HG02870 (cell line): ENCODE results near the gene KREMEN2.

Experiments used
- ATAC-seq: cut with Tn5 transposase; IDR thresholded peaks from one replicate; pipeline ENCODE4 v1.9.1; 2021; ENCODE audit warnings: mild to moderate bottlenecking, moderate library complexity; ENCODE audit not compliant: unreplicated experiment

Gene KREMEN2

GRCh38 chr16:3001316-3001715 lies 37.2 kb downstream of the KREMEN2 start:
- no peak for ATAC-seq

GRCh38 chr16:3003582-3004270 lies 39.7 kb downstream of the KREMEN2 start:
- peak; percentile 99 for ATAC-seq

GRCh38 chr16:3004319-3004718 lies 40.2 kb downstream of the KREMEN2 start:
- no peak for ATAC-seq

DNA sequence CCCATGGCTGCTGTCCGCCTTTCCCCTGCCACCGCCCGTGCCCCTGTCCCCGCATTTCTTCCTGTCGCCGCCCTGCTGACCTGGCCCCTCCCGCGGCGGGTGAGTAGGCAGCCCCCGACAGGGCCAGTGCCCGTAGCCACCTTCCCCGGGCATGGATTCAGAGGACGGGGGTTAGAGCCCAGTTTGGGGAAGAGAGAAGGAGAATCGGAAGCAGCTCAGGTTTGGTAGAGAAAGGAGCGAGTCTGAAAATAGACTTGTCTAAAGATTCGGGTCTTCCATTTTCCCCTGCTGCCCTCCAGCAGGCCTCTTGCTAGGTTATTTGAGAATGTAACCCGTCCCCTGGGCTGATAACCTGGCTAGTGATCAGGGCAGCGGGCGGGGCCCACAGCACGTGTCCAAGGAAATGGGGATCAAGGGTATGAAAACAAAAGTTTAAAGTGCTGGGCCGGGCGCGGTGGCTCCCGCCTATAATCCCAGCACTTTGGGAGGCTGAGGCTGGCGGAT lies 40.8 kb downstream of the KREMEN2 start:
- ATAC-seq: no peak

- no peak for ATAC-seq
Measured at GRCh38 chr16:3007059-3007956, 43.2 kb downstream of the KREMEN2 start.

GRCh38 chr16:3007957-3008689 lies 44.0 kb downstream of the KREMEN2 start:
- ATAC-seq: no peak

DNA sequence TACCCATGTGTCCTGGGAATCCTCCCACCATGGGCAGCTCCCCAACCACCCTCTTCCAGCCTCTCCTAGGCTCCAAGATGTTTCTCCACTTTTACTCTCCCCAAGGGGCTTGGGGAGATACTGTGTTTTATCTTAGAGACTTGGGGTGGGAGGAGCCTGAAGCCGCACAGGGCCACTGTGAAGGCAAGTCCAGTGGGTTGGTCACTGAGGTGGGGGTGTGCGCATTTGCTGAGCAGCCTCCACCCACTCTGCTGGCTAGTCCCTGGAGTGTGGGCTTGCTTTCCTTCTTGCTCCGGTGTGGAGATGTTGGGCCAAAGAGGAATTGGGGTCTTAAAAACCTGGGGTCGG lies 44.6 kb downstream of the KREMEN2 start:
- no peak for ATAC-seq

DNA sequence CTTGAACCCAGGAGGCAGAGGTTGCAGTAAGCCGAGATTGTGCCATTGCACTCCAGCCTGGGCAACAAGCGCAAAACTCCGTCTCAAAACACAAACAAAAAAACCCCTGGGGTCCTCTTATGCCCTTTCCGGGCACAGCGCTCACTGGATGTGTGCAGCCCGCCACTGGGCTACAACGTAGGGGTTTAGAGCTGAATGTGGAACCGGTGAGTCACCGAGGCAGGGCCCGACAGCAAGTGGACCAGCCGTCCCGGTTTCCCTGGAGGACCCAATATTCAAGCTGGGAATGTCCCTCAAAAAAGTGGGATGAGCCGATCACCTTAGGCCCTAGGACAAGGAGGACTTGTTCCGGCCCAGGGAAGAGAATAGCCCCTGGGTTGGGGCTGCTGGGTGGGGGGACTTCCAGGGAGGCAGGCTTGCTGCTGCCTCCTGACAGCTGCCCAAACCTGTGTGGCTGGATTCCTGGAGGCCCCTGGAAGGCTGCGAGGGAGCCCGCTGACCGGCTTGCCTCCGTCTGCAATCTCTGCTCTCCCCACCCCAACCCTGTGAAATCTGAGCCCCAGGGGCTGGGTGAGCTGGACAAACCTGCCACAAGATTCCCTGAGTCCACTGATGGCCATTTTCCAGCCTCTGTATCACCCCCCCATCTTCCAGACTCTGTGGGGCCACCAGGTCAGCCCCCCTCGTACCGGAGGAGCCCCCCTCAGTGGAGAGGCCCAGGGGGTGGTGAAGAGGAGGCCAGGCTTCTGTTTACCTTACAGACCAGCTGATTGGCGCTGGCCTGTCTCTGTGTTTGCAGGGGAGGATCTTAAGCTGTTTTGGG lies 45.7 kb downstream of the KREMEN2 start:
- ATAC-seq: no peak

DNA sequence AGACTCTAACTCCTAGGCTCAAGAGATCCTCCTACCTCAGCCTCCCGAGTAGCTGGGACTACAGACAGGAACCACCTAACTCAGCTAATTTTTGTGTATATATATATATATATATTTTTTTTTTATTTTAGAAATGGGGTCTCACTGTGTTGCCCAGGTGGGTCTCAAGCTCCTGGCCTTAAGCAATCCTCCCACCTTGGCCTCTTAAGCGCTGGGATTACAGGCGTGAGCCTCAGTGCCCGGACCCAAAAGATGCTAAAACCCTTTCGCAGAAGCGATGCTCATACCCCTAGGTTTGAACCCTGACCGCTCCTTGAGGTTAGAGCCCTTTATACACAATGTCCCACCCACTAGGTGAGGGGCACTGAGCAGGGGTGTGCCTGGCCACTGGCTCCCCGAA lies 46.4 kb downstream of the KREMEN2 start:
- ATAC-seq: no peak

GRCh38 chr16:3012246-3012645 lies 48.2 kb downstream of the KREMEN2 start:
- no peak for ATAC-seq

DNA sequence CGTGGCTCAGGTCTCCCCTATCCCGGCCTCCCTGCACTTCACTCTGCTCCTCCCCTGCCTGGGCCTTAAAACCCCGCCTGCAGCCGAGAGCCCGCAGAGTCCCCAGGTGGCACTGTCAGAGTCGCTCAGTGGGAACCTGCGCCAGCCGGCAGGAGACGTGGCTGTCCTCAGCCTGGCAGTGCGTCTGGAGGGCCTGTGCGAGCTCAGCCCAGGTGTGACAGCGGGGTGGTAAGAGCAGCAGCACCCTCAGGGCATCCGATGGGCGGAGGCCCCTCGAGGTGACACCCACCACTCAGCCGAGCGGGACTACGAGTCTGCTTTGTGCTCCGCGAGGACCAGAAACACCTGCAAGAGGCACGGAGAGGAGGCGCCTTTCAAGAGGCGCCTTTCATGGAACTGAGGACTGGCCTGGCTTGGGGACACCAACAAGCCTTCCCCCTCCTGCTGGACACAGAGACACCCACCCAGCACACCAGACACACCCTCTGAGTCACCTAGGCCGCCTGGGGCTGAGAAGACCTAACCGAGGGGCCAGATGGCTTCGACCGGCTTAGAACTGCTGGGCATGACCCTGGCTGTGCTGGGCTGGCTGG lies 48.8 kb downstream of the KREMEN2 start, which contains the start of gene CLDN9:
Gene CLDN9 (plus strand): TSS at position 96 of the 593 bp plus-strand sequence. CDS start 440 bp downstream, at position 536.
- ATAC-seq: no peak

DNA sequence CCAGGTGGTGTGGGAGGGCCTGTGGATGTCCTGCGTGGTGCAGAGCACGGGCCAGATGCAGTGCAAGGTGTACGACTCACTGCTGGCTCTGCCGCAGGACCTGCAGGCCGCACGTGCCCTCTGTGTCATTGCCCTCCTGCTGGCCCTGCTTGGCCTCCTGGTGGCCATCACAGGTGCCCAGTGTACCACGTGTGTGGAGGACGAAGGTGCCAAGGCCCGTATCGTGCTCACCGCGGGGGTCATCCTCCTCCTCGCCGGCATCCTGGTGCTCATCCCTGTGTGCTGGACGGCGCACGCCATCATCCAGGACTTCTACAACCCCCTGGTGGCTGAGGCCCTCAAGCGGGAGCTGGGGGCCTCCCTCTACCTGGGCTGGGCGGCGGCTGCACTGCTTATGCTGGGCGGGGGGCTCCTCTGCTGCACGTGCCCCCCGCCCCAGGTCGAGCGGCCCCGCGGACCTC lies 49.4 kb downstream of the KREMEN2 start:
- ATAC-seq: no peak

DNA sequence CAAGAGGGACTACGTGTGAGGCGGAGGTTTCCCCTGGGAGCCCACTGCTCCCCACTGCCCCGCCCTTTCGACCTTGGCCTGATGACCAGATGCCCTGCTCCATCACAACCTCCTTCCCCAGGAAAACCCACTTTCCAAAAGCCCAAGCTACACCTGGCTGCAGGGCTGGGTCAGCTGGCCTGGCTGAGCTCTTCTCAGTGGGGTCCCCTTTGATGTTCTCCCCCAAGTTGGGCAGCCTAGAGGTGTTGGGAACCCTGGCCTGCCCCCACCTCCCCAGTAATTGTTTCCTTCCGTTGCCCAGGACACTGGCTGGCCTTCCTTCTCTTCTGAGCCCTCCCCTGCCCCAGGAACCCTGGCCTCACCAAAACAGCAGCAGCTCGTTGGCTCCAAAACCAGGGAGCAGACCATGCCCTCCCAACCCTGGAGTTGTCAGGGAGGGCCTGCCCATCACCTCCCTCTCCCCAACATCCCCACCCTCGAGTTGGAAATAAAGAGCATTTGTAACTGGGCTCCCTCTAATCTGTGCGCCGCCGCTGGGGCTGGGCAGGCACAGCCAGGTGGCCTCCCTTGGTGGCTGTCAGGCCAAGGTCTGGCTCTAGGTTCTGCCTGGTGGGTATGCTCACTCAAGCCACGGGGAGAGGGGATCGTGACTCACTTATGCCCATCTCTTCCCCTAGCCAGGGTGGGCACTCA lies 50.1 kb downstream of the KREMEN2 start:
- ATAC-seq: no peak

DNA sequence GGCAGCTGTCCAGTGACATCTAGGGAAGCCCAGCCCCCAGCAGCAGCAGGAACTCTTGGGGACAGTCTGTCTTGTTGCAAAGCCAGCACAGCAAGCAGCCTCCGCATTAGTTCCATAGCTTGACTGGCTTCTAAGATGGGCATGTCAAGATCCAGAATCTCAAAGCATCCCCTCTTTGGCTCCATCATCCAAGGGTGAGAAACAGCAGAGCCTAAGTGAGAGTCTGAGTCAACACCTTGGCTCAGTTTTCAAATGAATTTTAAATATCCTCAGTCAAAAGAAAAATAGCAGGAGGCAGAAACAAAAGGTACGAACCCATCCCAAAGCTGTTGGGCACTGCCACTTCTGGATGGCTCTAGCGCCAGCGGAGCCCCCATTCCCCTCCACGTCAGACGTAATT lies 50.9 kb downstream of the KREMEN2 start:
- no peak for ATAC-seq

DNA sequence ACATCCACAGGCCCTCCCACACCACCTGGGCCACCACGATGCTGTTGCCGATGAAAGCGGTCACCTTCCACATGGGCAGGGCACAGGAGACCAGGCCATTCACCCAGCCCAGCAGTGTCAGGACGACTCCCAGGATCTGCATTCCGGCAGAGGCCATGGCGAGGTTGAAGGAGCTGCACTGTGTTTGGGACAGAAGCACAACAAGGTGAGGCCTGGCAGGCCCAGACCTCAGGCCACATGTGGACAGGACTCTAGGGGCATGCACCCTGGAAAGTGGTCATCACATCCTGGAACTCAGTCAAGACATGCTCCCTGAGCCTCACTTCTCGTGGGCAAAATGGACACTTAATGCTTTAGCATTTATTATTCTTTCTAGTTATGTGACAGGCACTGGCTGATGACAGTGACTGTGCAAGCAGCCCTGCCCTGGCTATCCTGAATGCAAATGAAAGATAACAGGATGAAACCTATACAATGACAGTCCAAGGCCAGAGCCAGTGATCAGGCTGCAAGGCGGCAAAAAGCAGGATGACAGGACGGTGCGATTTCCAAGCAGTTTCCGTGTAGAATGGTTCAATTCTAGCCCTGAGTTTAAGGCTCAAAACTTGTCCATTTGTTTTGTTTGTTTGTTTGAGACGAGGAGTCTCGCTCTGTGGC lies 51.9 kb downstream of the KREMEN2 start:
- ATAC-seq: no peak

DNA sequence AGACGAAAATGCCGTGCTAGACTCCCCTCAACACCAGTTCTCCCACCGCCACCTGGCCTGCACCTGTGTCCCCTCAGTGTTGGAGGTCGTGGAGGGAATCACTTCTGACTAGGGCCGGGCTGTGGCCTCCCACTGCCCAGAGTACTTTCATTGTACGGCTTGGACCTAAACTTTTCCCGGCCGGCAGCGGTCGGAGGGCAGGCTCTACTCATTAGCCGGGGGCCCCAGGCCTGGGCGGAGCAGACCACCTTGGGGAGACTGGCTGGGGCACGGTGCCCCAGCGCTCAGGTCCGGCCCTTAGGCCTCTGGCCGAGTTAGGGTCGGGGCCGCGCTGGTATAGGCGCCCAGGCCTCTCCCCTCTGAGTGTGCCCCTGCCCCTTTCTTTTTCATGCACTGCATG lies 53.3 kb downstream of the KREMEN2 start:
- no peak for ATAC-seq
